HL-60/S4 treated with phorbol 12-myristate 13-acetate at 8.2 ng/mL for 4 days and 3 days (cell line): ENCODE data around the gene PPDPF.

ENCODE experiments used
- in situ Hi-C: fragments of 300-500 bp; cut with MboI; formaldehyde crosslinking; loops from 2 replicates; pipeline ENCODE4 v1.15.0; 2022; ENCODE audit warnings: low sequenced_read_pairs

PPDPF gene

GRCh38 chr20:63536241-63536977, 15.8 kb downstream of the PPDPF start:
- in situ Hi-C loops, result no loop called here

DNA sequence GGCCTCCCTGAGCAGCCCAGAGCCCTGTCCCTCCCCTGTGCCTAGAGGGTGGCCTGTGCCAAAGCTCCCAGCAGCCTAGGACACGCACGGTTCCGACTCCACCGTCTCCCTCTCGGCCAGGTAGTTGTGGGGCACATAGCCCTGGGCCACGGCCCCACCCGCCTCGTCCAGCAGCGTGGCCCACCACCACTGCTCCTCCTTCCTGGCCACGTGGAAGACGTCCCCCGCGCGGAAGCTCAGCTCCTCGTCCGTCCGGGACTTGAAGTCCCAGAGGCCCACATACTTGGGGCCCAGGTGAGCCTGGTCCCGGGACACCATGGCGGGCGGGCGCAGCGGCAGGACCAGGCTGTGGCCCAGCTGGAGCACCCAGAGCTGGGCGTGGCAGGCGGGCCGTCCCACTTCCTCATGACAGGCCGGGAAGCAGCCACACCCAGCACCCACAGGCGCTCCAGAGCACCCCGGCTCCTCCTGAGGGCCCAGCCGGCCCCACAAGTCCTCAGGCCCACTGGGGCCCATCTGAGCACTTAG, 16.5 kb downstream of the PPDPF start, which contains the start of gene PTK6:
Gene PTK6 (minus strand): TSS at position 380 of the 528 bp plus-strand sequence. CDS start 62 bp downstream, at position 318.
- in situ Hi-C loops, result no loop called here

DNA sequence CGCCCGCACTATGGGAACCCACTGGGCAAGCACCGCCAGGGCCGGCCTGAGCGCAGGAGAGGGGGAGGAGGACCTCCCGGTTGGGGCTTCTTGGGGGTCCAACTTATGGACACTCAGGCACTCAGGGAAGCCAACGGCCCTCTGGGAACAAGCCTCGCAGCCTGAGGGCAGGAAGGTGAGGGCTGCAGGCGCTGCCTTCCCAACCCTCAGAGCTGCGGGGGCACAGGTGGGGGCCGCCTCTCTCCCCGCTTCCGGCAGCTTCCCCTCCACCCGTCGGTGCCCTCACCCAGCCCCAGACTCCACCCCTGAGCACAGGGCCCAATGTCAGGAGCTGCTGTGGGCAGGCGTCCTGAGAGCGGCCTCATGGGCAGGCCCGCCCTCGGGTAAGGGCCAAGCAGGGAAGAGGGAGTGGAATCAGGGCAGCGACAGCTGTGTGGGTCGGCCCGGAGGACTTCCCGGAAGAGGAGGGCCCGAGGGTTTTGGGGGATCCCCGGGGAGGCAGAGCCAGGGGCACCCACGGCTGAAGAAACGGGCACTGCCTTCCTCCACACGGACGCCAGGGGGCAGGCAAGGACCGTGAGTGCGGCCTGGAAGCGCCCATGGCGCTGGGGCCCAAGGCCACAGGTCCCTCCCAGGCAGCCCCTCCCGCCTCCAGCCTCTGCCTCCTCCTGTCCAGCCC, 17.1 kb downstream of the PPDPF start:
- in situ Hi-C loops, result no loop called here

DNA sequence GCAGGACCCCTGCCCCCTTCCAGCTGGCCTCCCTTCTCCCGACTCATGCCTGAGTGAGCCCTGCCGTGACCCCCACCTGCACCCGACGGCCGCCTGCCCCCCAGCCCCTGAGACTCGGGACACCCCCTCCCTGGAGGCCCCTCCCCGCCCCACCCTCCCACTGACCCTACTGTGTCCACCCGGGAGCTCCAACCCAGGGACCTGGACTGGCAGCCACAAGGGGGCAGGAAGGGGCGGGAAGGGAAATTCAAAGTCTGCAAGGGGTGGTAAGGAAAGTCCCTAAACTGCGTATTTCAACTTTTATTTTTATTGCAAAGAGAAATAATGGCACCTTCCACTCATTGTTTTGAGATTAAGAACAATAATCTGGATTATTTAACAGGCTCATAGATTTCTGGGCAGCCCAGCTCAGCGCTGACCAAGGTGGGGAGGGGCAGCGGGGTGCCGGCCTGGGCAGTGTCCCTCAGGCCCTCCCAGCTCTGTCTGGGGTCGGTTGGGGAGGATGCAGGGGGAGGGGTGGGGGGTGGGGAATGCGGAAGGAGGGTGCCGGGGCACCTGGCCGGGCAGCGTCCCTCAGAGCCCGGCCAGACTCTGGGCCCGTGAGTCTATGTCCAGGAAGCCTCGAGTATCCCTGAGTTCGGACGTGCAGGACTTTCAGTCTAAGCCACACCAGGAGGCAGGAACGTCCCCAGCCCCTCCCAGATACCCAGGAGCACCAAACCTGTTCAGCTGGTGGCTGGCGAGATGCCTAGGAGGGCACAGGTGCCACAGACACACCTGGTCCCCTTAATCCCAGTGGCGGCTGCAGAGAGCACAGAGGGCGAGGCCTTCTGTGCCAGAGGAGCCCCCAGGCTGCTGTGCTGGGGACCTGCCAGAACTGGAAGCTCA, 17.9 kb downstream of the PPDPF start:
- in situ Hi-C loops, result no loop called here

DNA sequence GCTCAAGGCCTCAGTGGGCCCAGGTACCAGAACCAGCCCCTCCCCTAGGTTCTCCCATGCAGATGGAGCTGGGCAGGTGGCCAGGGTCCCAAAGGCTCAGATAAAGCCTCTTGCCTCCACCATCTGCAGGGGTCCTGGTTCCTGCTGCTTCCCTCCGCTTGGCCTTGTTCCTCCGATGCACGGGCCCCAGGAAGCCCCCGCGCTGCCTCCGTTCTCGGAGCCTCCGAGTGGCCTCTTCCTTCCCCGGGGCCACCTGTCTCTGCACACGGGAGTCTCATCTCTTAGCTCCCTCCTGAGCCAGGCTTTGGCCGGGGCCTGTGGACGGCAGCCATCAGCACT, 18.5 kb downstream of the PPDPF start:
- in situ Hi-C loops, result no loop called here

GRCh38 chr20:63539441-63540370, 19.1 kb downstream of the PPDPF start:
- in situ Hi-C loops, result no loop called here

DNA sequence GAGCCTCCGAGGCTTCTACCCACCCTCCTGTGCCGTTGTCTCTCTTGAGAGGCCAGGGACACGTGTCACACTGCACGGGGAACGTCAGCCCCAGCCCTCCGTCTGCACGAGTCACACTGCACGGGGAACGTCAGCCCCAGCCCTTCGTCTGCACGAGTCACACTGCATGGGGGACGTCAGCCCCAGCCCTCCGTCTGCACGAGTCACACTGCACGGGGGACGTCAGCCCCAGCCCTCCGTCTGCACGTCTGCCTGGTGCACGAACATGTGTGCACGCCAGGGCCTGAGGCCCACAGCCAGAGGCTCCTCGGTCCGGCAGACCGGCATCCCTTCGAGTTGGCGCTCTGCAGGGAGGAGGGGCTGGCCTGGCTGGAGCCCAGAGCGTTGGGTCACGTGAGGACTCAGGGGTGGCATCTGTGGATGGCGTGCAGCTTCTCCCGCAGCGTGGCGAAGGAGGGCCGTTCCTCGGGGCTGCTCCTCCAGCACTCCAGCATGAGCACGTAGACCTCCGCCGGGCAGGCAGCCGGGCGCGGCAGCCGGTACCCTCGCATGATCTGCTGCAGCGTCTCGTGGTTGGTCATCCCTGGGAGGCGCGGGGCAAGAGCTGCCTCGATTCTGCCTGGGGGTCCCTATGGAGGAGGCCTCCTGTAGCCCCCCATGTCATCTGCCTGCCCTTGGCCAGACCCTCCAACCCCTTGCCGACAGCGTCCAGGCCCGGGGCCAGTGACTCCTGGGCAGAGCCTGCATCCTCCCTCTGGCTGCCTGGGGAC, 20.0 kb downstream of the PPDPF start:
- in situ Hi-C loops, result no loop called here

GRCh38 chr20:63541371-63541770, 20.8 kb downstream of the PPDPF start:
- in situ Hi-C loops, result no loop called here

DNA sequence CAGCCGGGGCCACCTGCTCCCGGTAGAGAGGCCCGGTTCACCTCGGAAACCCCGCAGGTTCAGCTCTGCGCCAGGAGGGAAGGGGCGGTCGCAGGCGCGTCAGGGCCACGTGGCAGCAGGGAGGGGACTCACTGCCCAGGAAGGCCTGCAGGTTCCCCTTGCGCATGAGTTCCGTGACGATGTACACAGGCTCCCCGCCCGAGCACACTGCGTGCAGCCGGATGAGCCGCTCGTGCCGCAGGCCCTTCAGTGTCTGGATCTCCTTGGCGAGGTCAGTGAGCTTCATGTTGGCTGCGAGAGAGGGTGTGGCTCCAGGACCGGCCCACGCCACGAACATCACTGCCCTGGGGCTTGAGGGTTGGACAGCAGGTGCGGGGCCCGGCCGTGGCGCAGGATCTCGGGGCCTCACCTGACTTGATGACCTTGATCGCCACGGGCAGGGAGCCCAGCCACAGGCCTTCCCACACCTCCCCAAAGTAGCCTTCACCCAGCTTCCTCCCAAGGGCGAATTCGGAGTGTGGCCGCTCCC, 21.5 kb downstream of the PPDPF start:
- in situ Hi-C loops, result no loop called here

- in situ Hi-C loops, result no loop called here
These were observed 22.1 kb downstream of the PPDPF start for GRCh38 chr20:63542696-63543095.

GRCh38 chr20:63543131-63543530, 22.6 kb downstream of the PPDPF start:
- in situ Hi-C loops, result no loop called here

- in situ Hi-C loops, result no loop called here
These were observed 23.2 kb downstream of the PPDPF start for GRCh38 chr20:63543733-63544132.

DNA sequence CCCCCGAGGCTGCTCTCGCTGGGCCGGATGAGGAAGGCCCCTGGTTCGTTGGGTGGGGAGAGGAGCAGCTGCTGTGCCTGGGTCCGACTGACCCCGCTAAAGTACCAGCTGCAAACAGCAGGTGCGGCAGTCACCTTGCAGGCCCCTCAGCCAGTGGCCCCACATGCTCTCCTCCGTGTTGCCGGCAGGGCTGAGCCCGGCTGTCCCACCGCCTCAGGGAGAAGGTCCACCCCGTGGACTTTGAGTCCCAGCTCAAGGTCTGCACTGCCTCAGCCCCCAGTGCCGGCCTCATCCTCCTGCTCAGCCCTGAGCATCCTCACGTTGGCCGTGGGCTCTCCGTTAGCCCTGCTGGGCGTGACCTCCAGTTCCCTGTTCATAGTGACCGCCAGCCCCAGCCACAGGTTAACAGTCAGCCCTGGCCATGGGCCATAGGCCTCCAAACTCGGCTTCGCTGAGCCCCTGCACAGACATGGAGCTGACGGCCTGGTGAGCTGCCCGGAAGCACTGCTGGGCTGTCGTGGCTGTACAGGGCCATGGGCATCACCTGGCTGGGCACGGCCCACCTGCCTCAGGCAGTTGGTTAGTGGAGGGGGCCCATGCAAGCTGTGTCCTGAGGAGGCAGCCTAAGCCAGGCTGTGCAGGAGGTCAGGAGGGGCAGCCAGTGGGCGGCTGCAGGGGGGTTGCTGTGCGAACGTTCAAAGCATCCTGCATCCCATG, 23.8 kb downstream of the PPDPF start:
- in situ Hi-C loops, result no loop called here

- in situ Hi-C loops, result no loop called here
These were observed 24.5 kb downstream of the PPDPF start for GRCh38 chr20:63544958-63545516.

GRCh38 chr20:63545814-63546213, 25.2 kb downstream of the PPDPF start:
- in situ Hi-C loops, result no loop called here

DNA sequence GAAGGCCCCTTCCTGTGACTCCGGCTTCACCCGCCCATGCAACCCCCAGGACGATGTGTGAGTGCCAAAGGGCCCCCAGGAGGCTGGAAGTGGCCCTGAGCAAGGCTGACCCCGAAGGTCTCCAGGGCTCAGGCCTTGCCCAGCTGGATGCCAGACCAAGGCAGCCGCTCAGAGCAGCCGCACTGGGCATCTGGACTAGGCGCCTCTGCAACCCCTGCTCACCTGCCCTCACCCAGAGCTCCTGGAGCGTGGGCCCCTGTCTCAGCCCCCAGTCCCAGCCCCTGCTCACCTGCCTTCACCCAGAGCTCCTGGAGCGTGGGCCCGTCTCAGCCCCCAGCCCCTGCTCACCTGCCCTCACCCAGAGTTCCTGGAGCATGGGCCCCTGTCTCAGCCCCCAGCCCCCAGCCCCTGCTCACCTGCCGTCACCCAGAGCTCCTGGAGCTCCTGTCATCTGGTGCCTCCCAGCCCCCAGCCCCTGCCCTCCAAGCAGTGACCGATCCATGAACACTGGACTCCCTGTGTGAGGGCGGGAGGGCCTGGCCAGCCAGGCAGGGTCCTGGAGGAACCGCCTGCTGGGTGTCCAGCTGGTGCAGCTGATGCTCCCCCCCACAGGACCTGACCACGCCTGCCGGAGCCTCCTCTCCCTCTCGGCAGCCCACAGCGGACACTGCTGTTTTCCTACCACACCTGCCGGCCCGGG, 25.8 kb downstream of the PPDPF start:
- in situ Hi-C loops, result no loop called here

GRCh38 chr20:63546956-63547724, 26.6 kb downstream of the PPDPF start:
- in situ Hi-C loops, result no loop called here
